GM12865 (cell line): ENCODE data around the gene TEX38.
"Not testable (repeated sequence)": the region's sequence is repeated elsewhere in the genome, so short reads cannot be mapped to it uniquely, and the experiment has no call there.

ENCODE experiments used
- DNase-seq: peaks from one replicate; pipeline ENCODE4 v3.0.0; 2010; ENCODE audit warnings: low read depth
- H3K4me3 ChIP-seq: 2 replicates; pipeline ENCODE4 v1.5.1; 2011; ENCODE audit warnings: mild to moderate bottlenecking, low read depth, low read length, control low read depth
- TF ChIP-seq, protein P1 (sequence below): IDR thresholded peaks from 2 replicates; pipeline ENCODE4 v1.5.1; 2011; ENCODE audit warnings: low read length, control low read depth, low read depth, inconsistent platforms; ENCODE audit not compliant: insufficient read depth; ENCODE audit errors: missing control alignments

TEX38 gene

DNA sequence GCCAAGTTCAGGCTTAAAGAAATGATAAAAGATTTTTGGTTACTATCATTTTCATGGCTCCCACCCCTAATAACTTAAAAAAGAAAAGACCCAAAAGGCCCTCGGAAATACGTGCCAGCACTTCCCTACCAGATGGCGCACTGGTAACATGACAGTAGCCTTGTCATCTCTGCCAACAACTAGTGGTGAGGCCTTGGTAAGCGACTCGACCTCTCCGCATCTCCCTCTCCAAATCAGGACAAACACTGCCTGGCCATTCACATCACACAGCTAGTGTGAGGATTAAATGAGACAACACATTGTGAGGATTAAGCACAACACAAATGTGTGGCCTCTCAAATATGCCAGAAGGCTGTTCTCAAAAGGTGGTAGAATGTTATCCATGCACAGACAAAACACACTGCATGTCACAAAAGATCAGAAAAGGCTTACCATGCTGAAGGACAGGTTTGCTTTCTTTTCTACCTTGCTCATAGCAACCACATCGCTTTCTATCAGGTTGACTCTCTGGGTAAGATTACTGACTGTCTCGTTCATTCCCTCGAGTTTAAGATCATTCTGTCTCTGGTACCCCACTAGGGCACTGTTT lies 16.4 kb downstream of the TEX38 start:
- no peak overlapping the region for H3K4me3 ChIP-seq
- TF ChIP-seq, protein P1, sequence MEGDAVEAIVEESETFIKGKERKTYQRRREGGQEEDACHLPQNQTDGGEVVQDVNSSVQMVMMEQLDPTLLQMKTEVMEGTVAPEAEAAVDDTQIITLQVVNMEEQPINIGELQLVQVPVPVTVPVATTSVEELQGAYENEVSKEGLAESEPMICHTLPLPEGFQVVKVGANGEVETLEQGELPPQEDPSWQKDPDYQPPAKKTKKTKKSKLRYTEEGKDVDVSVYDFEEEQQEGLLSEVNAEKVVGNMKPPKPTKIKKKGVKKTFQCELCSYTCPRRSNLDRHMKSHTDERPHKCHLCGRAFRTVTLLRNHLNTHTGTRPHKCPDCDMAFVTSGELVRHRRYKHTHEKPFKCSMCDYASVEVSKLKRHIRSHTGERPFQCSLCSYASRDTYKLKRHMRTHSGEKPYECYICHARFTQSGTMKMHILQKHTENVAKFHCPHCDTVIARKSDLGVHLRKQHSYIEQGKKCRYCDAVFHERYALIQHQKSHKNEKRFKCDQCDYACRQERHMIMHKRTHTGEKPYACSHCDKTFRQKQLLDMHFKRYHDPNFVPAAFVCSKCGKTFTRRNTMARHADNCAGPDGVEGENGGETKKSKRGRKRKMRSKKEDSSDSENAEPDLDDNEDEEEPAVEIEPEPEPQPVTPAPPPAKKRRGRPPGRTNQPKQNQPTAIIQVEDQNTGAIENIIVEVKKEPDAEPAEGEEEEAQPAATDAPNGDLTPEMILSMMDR: no peak
- no peak for DNase-seq

DNA sequence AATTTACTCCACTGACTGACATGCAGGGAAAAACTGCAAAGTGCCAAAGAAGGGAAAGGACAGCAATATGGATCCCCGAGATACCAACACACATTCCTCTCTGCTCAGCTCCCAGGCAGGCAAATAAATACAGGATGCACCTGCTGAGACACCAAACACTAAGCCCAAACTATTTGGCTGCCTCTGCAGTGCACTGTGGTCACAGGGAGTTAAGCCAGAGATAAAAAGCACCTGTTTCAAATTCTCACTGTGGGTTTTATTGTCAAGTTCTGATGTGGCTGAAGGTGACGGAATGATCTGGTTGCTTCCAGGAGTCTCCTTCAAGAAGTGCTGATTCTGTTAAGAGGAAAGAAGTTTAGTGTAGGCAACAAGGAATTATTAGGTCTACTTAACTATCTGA lies 17.7 kb downstream of the TEX38 start:
- no peak for DNase-seq
- TF ChIP-seq, protein P1: no peak
- H3K4me3 ChIP-seq: no peak overlapping the region

DNA sequence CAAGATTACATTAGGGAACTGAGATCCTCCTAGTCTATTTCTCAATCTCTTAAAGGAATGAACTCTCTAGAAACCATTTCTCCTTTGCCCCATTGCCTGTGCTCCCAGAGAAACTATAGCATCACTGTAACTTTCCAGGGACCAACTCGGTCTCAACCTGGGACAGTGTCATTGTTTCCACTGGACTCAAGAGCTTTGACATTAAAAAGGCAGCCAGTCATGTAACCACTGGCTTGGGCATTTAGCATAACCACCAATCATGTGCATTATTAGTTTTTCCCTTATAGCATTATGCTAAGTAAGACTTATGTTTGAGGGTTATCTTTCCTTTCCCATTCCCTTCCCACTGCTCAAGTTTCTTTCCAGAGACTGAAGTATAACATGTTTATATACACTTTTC lies 18.2 kb downstream of the TEX38 start:
- no peak overlapping the region for H3K4me3 ChIP-seq
- TF ChIP-seq, protein P1: no peak
- DNase-seq: no peak

DNA sequence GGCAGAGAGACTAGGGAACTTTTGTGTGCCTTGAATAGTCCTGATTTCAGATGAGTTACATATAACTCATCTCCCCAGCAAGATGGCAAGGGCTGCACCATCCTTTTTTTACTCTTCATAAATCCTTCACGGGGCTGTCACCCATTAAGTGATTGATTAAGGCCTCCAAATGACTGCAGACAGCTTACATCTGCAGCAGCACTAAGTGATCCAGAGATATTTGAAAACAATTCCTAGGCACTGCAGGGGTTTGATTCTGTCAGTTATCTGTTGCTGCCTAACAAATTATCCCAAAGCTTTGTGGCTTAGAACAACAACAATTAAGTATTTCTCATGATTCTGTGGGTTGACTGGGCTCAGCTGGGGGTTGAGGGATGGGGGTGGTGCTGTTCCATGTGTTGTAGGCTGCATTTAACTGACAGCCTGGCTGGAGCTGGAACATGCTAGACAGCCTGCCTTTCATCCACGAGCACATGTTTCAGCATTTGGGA lies 19.3 kb downstream of the TEX38 start:
- DNase-seq: no peak
- H3K4me3 ChIP-seq: no peak overlapping the region
- TF ChIP-seq, protein P1: no peak

DNA sequence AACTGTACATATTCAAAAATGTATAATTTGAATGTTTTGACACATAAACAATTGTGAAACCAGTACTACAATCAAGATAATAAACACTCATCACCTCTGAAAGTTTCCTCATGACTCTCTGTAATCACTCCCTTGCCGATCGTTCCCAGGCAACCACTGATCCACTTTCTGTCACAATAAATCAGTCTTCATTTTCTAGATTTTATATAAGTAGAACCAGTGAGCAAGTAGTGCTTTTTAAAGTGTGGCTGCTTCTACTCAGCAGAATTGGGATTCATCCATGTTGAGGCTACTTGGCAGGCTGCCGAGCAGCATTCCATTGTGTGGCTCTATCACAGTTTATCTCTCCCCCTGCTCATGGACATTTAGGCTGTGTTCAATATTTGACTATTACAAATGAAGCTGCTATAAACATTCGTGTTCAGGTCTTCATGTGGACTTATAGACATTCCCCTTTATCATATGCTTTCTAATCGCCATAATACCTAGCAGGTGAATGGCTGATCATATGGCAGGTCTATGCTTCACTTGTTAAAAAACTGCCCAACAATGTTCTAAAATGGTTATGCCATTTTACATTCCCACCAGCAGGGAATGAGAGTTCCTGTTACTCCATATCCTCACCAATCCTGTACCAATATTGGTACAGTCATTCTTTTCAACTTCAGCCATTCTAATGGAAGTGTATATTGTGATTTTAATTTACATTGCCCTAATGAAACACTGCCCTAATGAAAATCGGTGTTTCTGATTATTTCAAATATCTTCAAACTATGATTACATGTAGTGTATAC lies 20.5 kb downstream of the TEX38 start:
- no peak for DNase-seq
- TF ChIP-seq, protein P1: no peak
- no peak overlapping the region for H3K4me3 ChIP-seq

DNA sequence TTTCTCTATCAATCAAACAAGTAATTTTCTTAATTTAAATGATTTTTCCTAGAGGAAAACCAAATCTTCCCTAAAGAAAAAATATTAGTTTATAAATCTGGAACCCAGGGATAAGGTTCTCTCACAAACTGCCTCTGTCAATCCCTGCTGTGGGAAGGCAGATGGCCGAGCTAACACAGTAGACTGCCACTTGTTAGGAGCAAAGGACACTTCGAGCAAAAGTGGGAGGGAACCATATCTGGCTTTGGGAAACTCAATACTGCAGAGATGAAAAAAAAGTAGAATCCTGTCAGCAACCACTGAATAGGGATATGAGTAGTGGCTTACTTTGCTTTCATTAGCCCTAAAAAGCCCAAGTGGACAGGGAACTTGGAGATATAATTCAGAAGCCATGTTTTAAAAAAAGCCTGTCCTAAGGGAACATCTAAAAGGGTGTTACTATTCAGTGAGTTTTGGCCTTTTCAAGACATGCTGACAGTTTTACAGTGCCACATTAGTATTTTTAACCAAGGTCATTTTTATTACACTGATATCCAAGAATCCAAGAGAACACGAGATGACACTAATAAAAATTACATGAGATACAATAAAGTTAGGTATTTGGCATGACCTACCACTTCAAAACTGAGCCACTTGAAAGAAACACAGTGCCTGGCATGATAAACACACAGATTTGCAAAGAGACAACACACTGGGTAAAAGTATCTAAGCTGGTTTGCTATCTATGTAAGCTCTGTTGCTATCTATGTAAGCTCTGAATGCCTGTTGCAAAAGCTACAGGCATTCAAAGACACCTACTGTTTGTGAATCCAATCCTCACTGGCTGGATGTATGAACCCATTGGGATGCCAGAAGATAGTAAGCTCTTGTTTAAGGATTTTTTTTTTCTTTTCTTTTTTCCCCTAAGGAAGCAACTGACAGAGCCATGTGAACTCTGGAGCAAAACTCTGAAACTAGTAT lies 21.4 kb downstream of the TEX38 start:
- H3K4me3 ChIP-seq: no peak overlapping the region
- TF ChIP-seq, protein P1: no peak
- no peak for DNase-seq

DNA sequence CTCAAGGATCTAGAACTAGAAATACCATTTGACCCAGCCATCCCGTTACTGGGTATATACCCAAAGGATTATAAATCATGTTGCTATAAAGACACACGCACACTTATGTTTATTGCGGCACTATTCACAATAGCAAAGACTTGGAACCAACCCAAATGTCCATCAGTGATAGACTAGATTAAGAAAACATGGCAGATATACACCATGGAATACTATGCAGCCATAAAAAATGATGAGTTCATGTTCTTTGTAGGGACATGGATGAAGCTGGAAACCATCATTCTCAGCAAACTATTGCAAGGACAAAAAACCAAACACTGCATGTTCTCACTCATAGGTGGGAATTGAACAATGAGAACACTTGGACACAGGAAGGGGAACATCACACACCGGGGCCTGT lies 23.0 kb downstream of the TEX38 start:
- H3K4me3 ChIP-seq, DNase-seq: not testable (repeated sequence)
